ENCODE results near the gene CETN1.

DNA sequence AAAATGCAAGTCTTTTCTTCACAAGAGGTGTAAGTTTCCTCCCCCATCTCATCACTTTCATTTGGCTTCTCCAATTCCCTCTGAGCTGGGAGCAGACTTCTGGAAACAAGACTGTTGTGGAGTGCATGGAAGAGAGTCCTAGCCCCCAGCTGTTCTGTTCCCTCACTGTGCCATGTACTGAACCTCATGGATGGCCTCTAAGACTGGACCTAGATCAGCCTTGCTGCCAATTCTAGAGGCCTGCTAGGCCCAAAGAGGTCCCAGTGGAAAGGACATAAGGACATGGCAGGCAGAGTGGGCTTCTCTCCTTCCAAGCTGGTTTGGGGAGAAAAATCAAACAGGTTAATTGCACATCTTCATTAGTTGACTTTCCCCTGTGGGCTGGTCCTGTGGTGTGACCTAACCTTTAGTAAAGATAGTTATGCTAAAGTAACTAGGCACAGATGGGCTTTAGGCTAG, 7.3 kb upstream of the CETN1 start:
- TF ChIP-seq ZBTB7A (IDR thresholded peaks at IDR 0.05; ENCODE audit: low read depth) = no peak
- no peak for TF ChIP-seq REST (IDR thresholded peaks at IDR 0.05; ENCODE audit: low read depth)
- TF ChIP-seq EP300 (IDR thresholded peaks at IDR 0.05; ENCODE audit: borderline replicate concordance) = no peak
- no peak for TF ChIP-seq YY1 (IDR thresholded peaks at IDR 0.05; ENCODE audit: low read depth)
- TF ChIP-seq TEAD4 (IDR thresholded peaks at IDR 0.05) = no peak
- no peak for TF ChIP-seq CREB1 (IDR thresholded peaks at IDR 0.05; ENCODE audit: low read depth)
- no peak for TF ChIP-seq CEBPB (IDR thresholded peaks at IDR 0.05)
- no peak for TF ChIP-seq MAX (IDR thresholded peaks at IDR 0.05)

Measured in Ishikawa (cell line).